ENCODE data around the gene CLBA1.

CLBA1 gene

GRCh38 chr14:104980611-104981531, 4.7 kb upstream of the CLBA1 start:
- no peak for DNase-seq

GRCh38 chr14:104981699-104982541, 3.7 kb upstream of the CLBA1 start:
- DNase-seq: no peak

- DNase-seq: no peak
Measured at GRCh38 chr14:104982548-104983230, 2.9 kb upstream of the CLBA1 start.

- no peak for DNase-seq
Measured at GRCh38 chr14:104983231-104983721, 2.3 kb upstream of the CLBA1 start.

- no peak for DNase-seq
Measured at GRCh38 chr14:104984056-104984894, 1.3 kb upstream of the CLBA1 start.

- DNase-seq: no peak
Measured at GRCh38 chr14:104986487-104987164, 1.0 kb downstream of the CLBA1 start.

GRCh38 chr14:104989236-104989950, 3.8 kb downstream of the CLBA1 start:
- no peak for DNase-seq

- no peak for DNase-seq
Measured at GRCh38 chr14:104989951-104990303, 4.3 kb downstream of the CLBA1 start.

GRCh38 chr14:104991896-104992230, 6.3 kb downstream of the CLBA1 start:
- DNase-seq: no peak

- DNase-seq: no peak
Measured at GRCh38 chr14:104992501-104992900, 6.9 kb downstream of the CLBA1 start.

GRCh38 chr14:104993306-104993705, 7.7 kb downstream of the CLBA1 start:
- no peak for DNase-seq

- no peak for DNase-seq
Measured at GRCh38 chr14:104993808-104994591, 8.4 kb downstream of the CLBA1 start.

GRCh38 chr14:104994978-104995377, 9.4 kb downstream of the CLBA1 start:
- DNase-seq: no peak

- DNase-seq: no peak
Measured at GRCh38 chr14:104996032-104996431, 10.4 kb downstream of the CLBA1 start.

- DNase-seq: no peak
Measured at GRCh38 chr14:104996483-104996882, 10.9 kb downstream of the CLBA1 start.

- no peak for DNase-seq
Measured at GRCh38 chr14:104998801-104999200, 13.2 kb downstream of the CLBA1 start.

GRCh38 chr14:104999361-104999760, 13.8 kb downstream of the CLBA1 start:
- no peak for DNase-seq

- no peak for DNase-seq
Measured at GRCh38 chr14:105005329-105005928, 19.8 kb downstream of the CLBA1 start.

GRCh38 chr14:105005929-105006830, 20.6 kb downstream of the CLBA1 start:
- DNase-seq: no peak

All from activated CD4-positive, alpha-beta T cell treated with anti-CD3 and anti-CD28 coated beads, Interleukin-2, amount 50 U/mL, for 4 hours (primary cell).